ENCODE measurements around the gene ITPRIPL2.

ITPRIPL2 gene

GRCh38 chr16:19086322-19087199 lies 27.2 kb upstream of the ITPRIPL2 start:
- TF ChIP-seq POLR2A (IDR thresholded peaks at IDR 0.05; ENCODE audit: low read depth, low read length) = peak; percentile 60; the same call in 1 of the 2 replicates
- DNase-seq (ENCODE audit: insufficient read length, low spot score) (peak; percentile 83), FAIRE-seq (peak; percentile 76)

GRCh38 chr16:19088341-19088916 lies 25.3 kb upstream of the ITPRIPL2 start:
- FAIRE-seq = no peak

GRCh38 chr16:19089410-19089955 lies 24.3 kb upstream of the ITPRIPL2 start:
- FAIRE-seq = no peak
- TF ChIP-seq POLR2A (IDR thresholded peaks at IDR 0.05; ENCODE audit: low read depth, low read length) = no peak
- no peak for DNase-seq (ENCODE audit: insufficient read length, low spot score)

More at GRCh38 chr16:19088341-19088916, 25.3 kb upstream of the ITPRIPL2 start:
- no peak for DNase-seq (ENCODE audit: insufficient read length, low spot score)
- no peak for TF ChIP-seq POLR2A (IDR thresholded peaks at IDR 0.05; ENCODE audit: low read depth, low read length)

- FAIRE-seq (no peak), DNase-seq (ENCODE audit: insufficient read length, low spot score) (no peak)
- TF ChIP-seq POLR2A (IDR thresholded peaks at IDR 0.05; ENCODE audit: low read depth, low read length) = no peak
Measured at GRCh38 chr16:19090916-19091315, 22.8 kb upstream of the ITPRIPL2 start.

- no peak for TF ChIP-seq POLR2A (IDR thresholded peaks at IDR 0.05; ENCODE audit: low read depth, low read length)
- FAIRE-seq (no peak), DNase-seq (ENCODE audit: insufficient read length, low spot score) (no peak)
Measured at GRCh38 chr16:19092653-19093410, 20.9 kb upstream of the ITPRIPL2 start.

GRCh38 chr16:19093631-19094541 lies 19.9 kb upstream of the ITPRIPL2 start:
- TF ChIP-seq POLR2A (IDR thresholded peaks at IDR 0.05; ENCODE audit: low read depth, low read length) = no peak
- FAIRE-seq (no peak), DNase-seq (ENCODE audit: insufficient read length, low spot score) (no peak)

- no peak for TF ChIP-seq POLR2A (IDR thresholded peaks at IDR 0.05; ENCODE audit: low read depth, low read length)
- DNase-seq (ENCODE audit: insufficient read length, low spot score) = no peak
- FAIRE-seq = no peak
Measured at GRCh38 chr16:19094542-19095365, 19.0 kb upstream of the ITPRIPL2 start.

- FAIRE-seq = no peak
- no peak for TF ChIP-seq POLR2A (IDR thresholded peaks at IDR 0.05; ENCODE audit: low read depth, low read length)
- DNase-seq (ENCODE audit: insufficient read length, low spot score) = no peak
Measured at GRCh38 chr16:19095654-19096053, 18.1 kb upstream of the ITPRIPL2 start.

GRCh38 chr16:19098173-19098572 lies 15.6 kb upstream of the ITPRIPL2 start:
- DNase-seq (ENCODE audit: insufficient read length, low spot score) (no peak), FAIRE-seq (no peak)
- TF ChIP-seq POLR2A (IDR thresholded peaks at IDR 0.05; ENCODE audit: low read depth, low read length) = no peak

- no peak for FAIRE-seq
- TF ChIP-seq POLR2A (IDR thresholded peaks at IDR 0.05; ENCODE audit: low read depth, low read length) = no peak
- DNase-seq (ENCODE audit: insufficient read length, low spot score) = no peak
Measured at GRCh38 chr16:19102187-19102872, 11.4 kb upstream of the ITPRIPL2 start.

GRCh38 chr16:19104607-19105006 lies 9.2 kb upstream of the ITPRIPL2 start:
- no peak for TF ChIP-seq POLR2A (IDR thresholded peaks at IDR 0.05; ENCODE audit: low read depth, low read length)
- no peak for DNase-seq (ENCODE audit: insufficient read length, low spot score)
- no peak for FAIRE-seq

- FAIRE-seq = no peak
- DNase-seq (ENCODE audit: insufficient read length, low spot score) = no peak
- no peak for TF ChIP-seq POLR2A (IDR thresholded peaks at IDR 0.05; ENCODE audit: low read depth, low read length)
Measured at GRCh38 chr16:19105131-19105530, 8.6 kb upstream of the ITPRIPL2 start.

Measured in H54 (cell line).